CD14-positive monocyte (primary cell): ENCODE results near the gene MAP3K19. TPM values are rescaled to one million over a fixed set of nuclear protein-coding genes. Genes with fewer than 3 reads are reported as not detected.

Source experiments
- DNase-seq, 3 donors: peaks; one replicate each; pipeline ENCODE4 v3.0.0-alpha.2; 2011 to 2022
- H2AFZ ChIP-seq: 2 replicates; pipeline ENCODE4 v1.6.0; 2012; ENCODE audit warnings: mild to moderate bottlenecking, low read depth, low read length, inconsistent platforms; ENCODE audit not compliant: insufficient read depth, poor library complexity, severe bottlenecking
- H3K27ac ChIP-seq, 2 donors: 1 replicate in 1 of 2; 2 replicates in 1 of 2; pipeline ENCODE4 v1.5.1; 2012 to 2013; ENCODE audit warnings: low read length in 2 of 2, control low read depth in 1 of 2, inconsistent platforms in 1 of 2, low read depth in 1 of 2, mild to moderate bottlenecking in 1 of 2
- H3K27me3 ChIP-seq, 2 donors: one replicate each; pipeline versions ENCODE4 v1.6.0 to v1.6.1; 2011 to 2013; ENCODE audit warnings: low read length in 2 of 2; ENCODE audit not compliant: control insufficient read depth in 2 of 2, insufficient read depth in 2 of 2
- H3K36me3 ChIP-seq, 2 donors: replicated peaks in 1 of 2; 1 replicate in 1 of 2; 2 replicates in 1 of 2; pipeline versions ENCODE4 v1.5.1 to v1.6.1; 2012 to 2013; ENCODE audit warnings: low read length in 2 of 2, control low read depth in 1 of 2, inconsistent platforms in 1 of 2, mild to moderate bottlenecking in 1 of 2; ENCODE audit not compliant: insufficient read depth in 2 of 2, control insufficient read depth in 1 of 2
- H3K4me1 ChIP-seq, 2 donors: 1 replicate in 1 of 2; 2 replicates in 1 of 2; pipeline versions ENCODE4 v1.5.1 to v1.6.1; 2012 to 2013; ENCODE audit warnings: low read length in 2 of 2, control low read depth in 1 of 2, inconsistent platforms in 1 of 2, mild to moderate bottlenecking in 1 of 2, moderate library complexity in 1 of 2; ENCODE audit not compliant: insufficient read depth in 2 of 2, control insufficient read depth in 1 of 2
- H3K4me2 ChIP-seq: replicated peaks from 2 replicates; pipeline ENCODE3; 2012; ENCODE audit warnings: low read length, moderate library complexity, mild to moderate bottlenecking; ENCODE audit not compliant: poor library complexity, severe bottlenecking; ENCODE audit errors: extremely low read depth
- H3K4me3 ChIP-seq, 3 experiments: fragments of 200-600 bp in 1 of 3; sonication (generic) in 1 of 3; replicated peaks in 1 of 3; 1 replicate in 2 of 3; 2 replicates in 1 of 3; pipeline ENCODE4 v1.5.1; 2011 to 2013; ENCODE audit warnings: low read length in 3 of 3, mild to moderate bottlenecking in 3 of 3, control low read depth in 2 of 3, low read depth in 2 of 3, inconsistent platforms in 1 of 3, moderate library complexity in 1 of 3
- H3K79me2 ChIP-seq: 2 replicates; pipeline ENCODE4 v1.6.0; 2012; ENCODE audit warnings: mild to moderate bottlenecking, control low read depth, inconsistent platforms, low read length, moderate library complexity; ENCODE audit not compliant: insufficient read depth
- H3K9ac ChIP-seq: 2 replicates; pipeline ENCODE4 v1.6.0; 2017; ENCODE audit warnings: low read length, mild to moderate bottlenecking; ENCODE audit not compliant: insufficient read depth, poor library complexity, severe bottlenecking
- H3K9me3 ChIP-seq, 2 donors: replicated peaks in 1 of 2; 1 replicate in 1 of 2; 2 replicates in 1 of 2; pipeline versions ENCODE4 v1.5.1 to v1.6.1; 2012 to 2013; ENCODE audit warnings: low read length in 2 of 2, control low read depth in 1 of 2; ENCODE audit not compliant: control insufficient read depth in 1 of 2, insufficient read depth in 1 of 2
- H4K20me1 ChIP-seq: 2 replicates; pipeline ENCODE4 v1.6.0; 2012; ENCODE audit warnings: mild to moderate bottlenecking, low read length, control low read depth, moderate library complexity; ENCODE audit not compliant: insufficient read depth
- H3K27ac Mint-ChIP-seq, 7 donors: one replicate each; pipeline ENCODE4 v1.8.0; 2020; ENCODE audit warnings: mild to moderate bottlenecking in 7 of 7, mixed read lengths in 7 of 7, moderate library complexity in 6 of 7, inconsistent platforms in 2 of 7
- H3K27me3 Mint-ChIP-seq, 3 donors: one replicate each; pipeline ENCODE4 v1.8.0; 2021 to 2022; ENCODE audit warnings: low read depth in 3 of 3, mild to moderate bottlenecking in 3 of 3, mixed read lengths in 3 of 3, moderate library complexity in 3 of 3, inconsistent platforms in 1 of 3
- H3K36me3 Mint-ChIP-seq, 2 donors: one replicate each; pipeline ENCODE4 v1.8.0; 2020; ENCODE audit warnings: mixed read lengths in 2 of 2, inconsistent platforms in 1 of 2, mild to moderate bottlenecking in 1 of 2
- H3K4me1 Mint-ChIP-seq: one replicate; pipeline ENCODE4 v1.8.0; 2020; ENCODE audit warnings: mild to moderate bottlenecking, mixed read lengths
- H3K4me3 Mint-ChIP-seq, 2 donors: one replicate each; pipeline ENCODE4 v1.8.0; 2020; ENCODE audit warnings: mild to moderate bottlenecking in 2 of 2, mixed read lengths in 2 of 2, moderate library complexity in 1 of 2
- H3K9me3 Mint-ChIP-seq, 7 donors: one replicate each; pipeline ENCODE4 v1.8.0; 2020 to 2022; ENCODE audit warnings: mixed read lengths in 7 of 7, mild to moderate bottlenecking in 6 of 7, moderate library complexity in 6 of 7, inconsistent platforms in 2 of 7
- CTCF ChIP-seq: fragments of 200-600 bp; IDR thresholded peaks from one replicate; pipeline ENCODE4 v1.8.0; 2022; ENCODE audit warnings: antibody characterized with exemption, mild to moderate bottlenecking
- WGBS: methylation state at CpG from one replicate; pipeline ENCODE4 v1.1.5; 2013; ENCODE audit warnings: missing lambda C conversion rate; ENCODE audit not compliant: insufficient coverage; 5-methylcytosine and 5-hydroxymethylcytosine counted together
- intact Hi-C, 2 donors: fragments of 100-400 bp; cut with micrococcal nuclease; formaldehyde crosslinking; loops; one replicate each; pipeline versions ENCODE4 v1.15.0 to v1.15.1; 2023
- polyA plus RNA-seq, 3 donors: library from polyadenylated mRNA; depleted of rRNA in 1 of 3; unstranded in 2 of 3; stranded (reverse) in 1 of 3; fragments of 300-500 nt in 2 of 3; fragments of >200 nt in 1 of 3; fragmentation: Illumina TruSeq in 2 of 3; gene quantifications; 1 replicate in 2 of 3; 2 replicates in 1 of 3; pipeline ENCODE4 v1.2.3, GENCODE V29; 2012 to 2021

Gene MAP3K19
- polyA plus RNA-seq, 3 donors, result not detected

- Histone ChIP-seq H3K9me3 (peaks cover 0 to 6% of the 10 kb centered on the region in 2 donors), H3K4me2 (no peak overlapping the region), H3K27ac (no peak overlapping the region), H3K4me3 (no peak overlapping the region), H2AFZ (no peak overlapping the region), H3K27me3 (no peaks in the 10 kb centered on the region), H4K20me1 (no peaks in the 10 kb centered on the region), H3K9ac (no peak overlapping the region), H3K4me1 (no peaks in the 10 kb centered on the region), H3K36me3 (no peaks in the 10 kb centered on the region), H3K79me2 (no peaks in the 10 kb centered on the region)
- no peaks in the 10 kb centered on the region for H3K4me1 Mint-ChIP-seq
- no peak for TF ChIP-seq CTCF
- WGBS, result 100% methylated on average over 3 of the region's 5 CpGs
- H3K4me3 Mint-ChIP-seq, result no peak overlapping the region
- DNase-seq, result no peak
- intact Hi-C loops, result no loop called here
- H3K27me3 Mint-ChIP-seq, result peaks cover 2 to 5% (median 5%) of the 10 kb centered on the region in 3 donors
- H3K9me3 Mint-ChIP-seq, result peaks cover 3 to 12% (median 6%) of the 10 kb centered on the region in 7 donors
- no peak overlapping the region for H3K27ac Mint-ChIP-seq
- no peaks in the 10 kb centered on the region for H3K36me3 Mint-ChIP-seq
Observed at GRCh38 chr2:135023886-135024485, 23.3 kb downstream of the MAP3K19 start.

DNA sequence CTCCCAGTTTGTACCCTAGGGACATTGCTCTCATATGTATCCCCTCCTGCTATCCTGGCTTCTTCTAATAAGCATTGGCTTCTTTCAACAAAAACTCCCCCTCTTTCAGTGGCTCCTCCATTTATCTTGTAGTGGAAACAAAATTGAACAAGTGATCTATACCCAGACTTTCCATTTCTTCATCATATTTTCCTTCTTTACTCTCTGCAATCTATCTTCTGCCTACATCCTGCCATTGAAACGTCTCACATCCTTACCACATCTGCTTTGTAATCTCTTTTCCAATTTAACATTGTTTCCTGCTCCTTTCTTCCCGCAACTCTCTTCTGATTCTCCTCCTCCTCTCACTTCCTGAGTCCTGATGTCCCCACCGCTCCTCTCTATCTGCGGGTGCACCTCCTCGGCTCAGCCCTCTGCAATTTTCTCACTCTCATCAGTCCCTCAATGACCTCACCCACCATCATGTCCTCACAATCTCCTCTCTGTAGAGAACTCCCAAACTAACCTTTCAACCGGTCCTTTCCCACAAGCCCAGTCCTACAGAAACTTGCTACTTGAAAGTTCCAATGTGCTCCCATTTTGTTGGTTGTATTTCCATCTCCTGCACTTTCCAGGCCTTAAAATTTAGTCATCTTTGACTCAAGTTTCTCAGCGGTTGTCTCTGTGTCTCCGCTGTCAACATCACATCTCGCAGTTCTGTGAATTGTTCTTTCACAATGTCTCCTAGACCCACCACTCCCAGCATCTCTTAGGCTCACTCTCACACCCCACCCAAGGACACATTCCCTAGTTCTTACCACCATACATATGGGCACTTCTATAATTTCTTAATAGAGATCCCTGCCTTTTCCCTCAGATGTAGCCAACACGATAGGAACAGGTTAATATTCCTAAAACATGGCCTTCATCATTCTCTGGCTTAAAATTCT is 24.0 kb downstream of the MAP3K19 start:
- no peak overlapping the region for H3K27ac Mint-ChIP-seq
- intact Hi-C loops, result no loop called here
- H3K27me3 Mint-ChIP-seq, result peaks cover 2 to 5% (median 3%) of the 10 kb centered on the region in 3 donors

More for the DNA sequence above, 24.0 kb downstream of the MAP3K19 start:
- Mint-ChIP-seq H3K4me1 (no peaks in the 10 kb centered on the region), H3K4me3 (no peak overlapping the region), H3K9me3 (peaks cover 3 to 12% (median 6%) of the 10 kb centered on the region in 7 donors), H3K36me3 (no peaks in the 10 kb centered on the region)
- no peak overlapping the region for H2AFZ ChIP-seq
- 80% methylated on average over 8 of the region's 10 CpGs for WGBS
- no peak overlapping the region for H3K27ac ChIP-seq
- H3K9ac ChIP-seq, result no peak overlapping the region
- no peaks in the 10 kb centered on the region for H3K36me3 ChIP-seq
- TF ChIP-seq CTCF, result no peak
- H3K9me3 ChIP-seq, result peaks cover 0 to 6% of the 10 kb centered on the region in 2 donors
- H3K4me1 ChIP-seq, result no peaks in the 10 kb centered on the region
- H3K79me2 ChIP-seq, result no peaks in the 10 kb centered on the region
- H4K20me1 ChIP-seq, result no peaks in the 10 kb centered on the region
- no peaks in the 10 kb centered on the region for H3K27me3 ChIP-seq
- H3K4me3 ChIP-seq, result no peak overlapping the region
- no peak overlapping the region for H3K4me2 ChIP-seq
- DNase-seq, result no peak
